GM21723 (cell line): ENCODE measurements around the gene RPS3A.
"Not testable (repeated sequence)": the region's sequence is repeated elsewhere in the genome, so short reads cannot be mapped to it uniquely, and the experiment has no call there.

Experiments used
- ATAC-seq: cut with Tn5 transposase; IDR thresholded peaks from one replicate; pipeline ENCODE4 v1.9.1; 2021; ENCODE audit warnings: mild to moderate bottlenecking, moderate library complexity; ENCODE audit not compliant: unreplicated experiment

RPS3A gene

GRCh38 chr4:151114338-151114737 lies 14.9 kb downstream of the RPS3A start:
- no peak for ATAC-seq

- ATAC-seq, result no peak
These were observed 15.6 kb downstream of the RPS3A start for GRCh38 chr4:151114986-151115385.

GRCh38 chr4:151117371-151117962 lies 18.0 kb downstream of the RPS3A start:
- ATAC-seq, result peak; percentile 90

GRCh38 chr4:151129796-151130195 lies 30.4 kb downstream of the RPS3A start:
- ATAC-seq, result no peak

GRCh38 chr4:151133311-151133710 lies 33.9 kb downstream of the RPS3A start:
- no peak for ATAC-seq

- not testable (repeated sequence) for ATAC-seq
These were observed 36.6 kb downstream of the RPS3A start for GRCh38 chr4:151136048-151136447.

GRCh38 chr4:151139814-151140213 lies 40.4 kb downstream of the RPS3A start:
- no peak for ATAC-seq

- no peak for ATAC-seq
These were observed 43.3 kb downstream of the RPS3A start for GRCh38 chr4:151142758-151143157.

- ATAC-seq, result no peak
These were observed 43.7 kb downstream of the RPS3A start for GRCh38 chr4:151143162-151143561.

- ATAC-seq, result no peak
These were observed 44.4 kb downstream of the RPS3A start for GRCh38 chr4:151143811-151144210.

- no peak for ATAC-seq
These were observed 45.1 kb downstream of the RPS3A start for GRCh38 chr4:151144329-151145072.

- ATAC-seq, result no peak
These were observed 47.6 kb downstream of the RPS3A start for GRCh38 chr4:151147000-151147399.

GRCh38 chr4:151148261-151148660 lies 48.8 kb downstream of the RPS3A start:
- ATAC-seq, result no peak

- no peak for ATAC-seq
These were observed 51.6 kb downstream of the RPS3A start for GRCh38 chr4:151150821-151151580.

- no peak for ATAC-seq
These were observed 52.6 kb downstream of the RPS3A start for GRCh38 chr4:151152028-151152427.

- ATAC-seq, result no peak
These were observed 54.2 kb downstream of the RPS3A start for GRCh38 chr4:151153585-151153984.
